SH-SY5Y (cell line): ENCODE data around the gene SPINK5.

ENCODE experiments used
- GATA2 ChIP-seq: IDR thresholded peaks from 2 replicates; pipeline ENCODE4 v1.6.1; 2011; ENCODE audit warnings: mild to moderate bottlenecking, low read depth, low read length
- GATA3 ChIP-seq: IDR thresholded peaks from 2 replicates; pipeline ENCODE4 v1.6.1; 2011; ENCODE audit warnings: low read depth, mild to moderate bottlenecking, low read length, moderate library complexity

SPINK5 gene

DNA sequence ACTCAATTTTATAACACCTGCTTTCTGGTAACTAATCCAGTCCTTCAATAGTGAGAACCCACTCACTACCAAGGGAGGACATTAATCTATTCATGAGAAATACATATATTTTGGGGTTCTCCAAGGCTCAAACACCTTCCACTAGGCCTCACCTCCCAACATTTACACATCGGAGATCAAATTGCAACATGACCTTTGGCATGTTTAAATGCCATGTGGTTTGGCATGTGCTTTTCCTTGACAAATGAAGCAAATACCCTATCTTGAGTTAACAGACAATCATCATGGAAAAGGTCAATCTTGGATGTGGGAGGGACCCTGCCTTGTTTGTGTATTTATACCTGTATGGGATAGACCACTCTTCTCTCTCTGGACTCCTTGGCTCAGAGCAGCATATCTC, 82.7 kb downstream of the SPINK5 start:
- no peak for TF ChIP-seq GATA3
- TF ChIP-seq GATA2 = no peak

GRCh38 chr5:148147415-148147814, 83.6 kb downstream of the SPINK5 start:
- TF ChIP-seq GATA3 = no peak
- TF ChIP-seq GATA2 = no peak

DNA sequence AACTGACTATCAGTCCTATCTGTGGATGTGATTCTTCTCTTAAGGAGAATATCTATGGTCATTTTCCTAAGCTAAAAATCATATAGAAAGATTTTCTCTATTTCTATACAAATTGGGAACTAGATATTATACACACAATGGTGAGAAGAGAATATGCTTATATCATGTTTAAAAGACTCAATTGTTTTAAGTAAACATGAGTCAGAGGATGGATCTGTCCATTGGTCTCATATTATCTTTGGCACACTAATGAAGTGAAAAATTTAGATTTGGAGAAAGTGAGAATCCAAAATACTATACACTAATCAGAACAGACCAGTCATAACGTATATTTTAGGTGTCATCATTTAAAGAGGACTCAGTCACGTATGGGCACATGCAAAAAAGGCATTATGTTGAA, 88.1 kb downstream of the SPINK5 start:
- TF ChIP-seq GATA2 = no peak
- no peak for TF ChIP-seq GATA3

DNA sequence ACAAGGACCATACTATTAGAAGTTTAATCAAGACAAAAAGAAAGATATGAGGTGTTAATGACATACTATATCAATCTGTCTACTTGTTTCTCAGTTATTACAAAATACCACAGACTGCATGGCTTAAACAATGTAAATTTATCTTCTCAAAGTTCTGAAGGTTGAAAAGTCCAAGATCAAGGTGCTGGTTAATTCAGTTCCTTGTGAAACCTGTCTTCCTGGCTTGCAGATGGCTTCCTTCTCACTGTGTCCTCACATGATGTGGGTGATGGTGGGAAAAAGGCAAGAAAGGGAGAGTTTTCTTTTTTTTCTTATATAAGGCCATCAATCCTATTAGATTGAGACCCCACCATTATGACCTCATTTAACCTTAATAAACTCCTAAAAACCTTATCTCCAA, 89.0 kb downstream of the SPINK5 start:
- no peak for TF ChIP-seq GATA3
- TF ChIP-seq GATA2 = no peak

DNA sequence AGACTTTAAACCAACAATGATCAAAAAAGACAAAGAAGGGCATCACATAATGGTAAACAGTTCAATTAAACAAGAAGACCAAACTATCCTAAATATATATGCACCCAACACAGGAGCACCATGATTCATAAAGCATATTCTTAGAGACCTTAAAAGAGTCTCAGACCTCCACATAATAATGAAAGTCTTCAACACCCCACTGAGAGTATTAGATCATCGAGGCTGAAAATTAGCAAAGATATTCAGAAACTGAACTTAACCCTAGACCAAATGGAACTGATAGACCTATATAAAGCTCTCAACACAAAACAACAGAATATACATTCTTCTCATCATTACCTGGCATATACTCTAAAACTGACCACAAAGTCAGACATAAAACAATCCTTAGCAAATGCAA, 92.8 kb downstream of the SPINK5 start:
- TF ChIP-seq GATA3 (no peak), GATA2 (no peak)

- TF ChIP-seq GATA3 (no peak), GATA2 (no peak)
Observed at GRCh38 chr5:148162038-148162437, 98.3 kb downstream of the SPINK5 start.

DNA sequence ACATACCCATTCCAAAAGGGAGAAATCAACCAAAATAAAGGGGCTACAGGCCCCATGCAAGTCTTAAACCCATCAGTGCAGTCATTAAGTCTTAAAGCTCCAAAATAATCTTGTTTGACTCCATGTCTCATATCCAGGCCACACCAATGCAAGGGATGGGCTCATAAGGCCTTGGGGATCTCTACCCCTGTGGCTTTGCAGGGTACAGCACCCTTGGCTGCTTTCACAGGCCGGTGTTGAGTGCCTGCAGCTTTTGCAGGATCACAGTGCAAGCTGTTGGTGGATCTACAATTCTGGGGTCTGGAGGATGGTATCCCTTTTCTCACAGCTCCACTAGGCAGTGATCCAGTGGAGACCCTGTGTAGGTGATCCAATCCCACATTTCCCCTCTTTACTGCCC, 99.6 kb downstream of the SPINK5 start:
- TF ChIP-seq GATA3 (no peak), GATA2 (no peak)

DNA sequence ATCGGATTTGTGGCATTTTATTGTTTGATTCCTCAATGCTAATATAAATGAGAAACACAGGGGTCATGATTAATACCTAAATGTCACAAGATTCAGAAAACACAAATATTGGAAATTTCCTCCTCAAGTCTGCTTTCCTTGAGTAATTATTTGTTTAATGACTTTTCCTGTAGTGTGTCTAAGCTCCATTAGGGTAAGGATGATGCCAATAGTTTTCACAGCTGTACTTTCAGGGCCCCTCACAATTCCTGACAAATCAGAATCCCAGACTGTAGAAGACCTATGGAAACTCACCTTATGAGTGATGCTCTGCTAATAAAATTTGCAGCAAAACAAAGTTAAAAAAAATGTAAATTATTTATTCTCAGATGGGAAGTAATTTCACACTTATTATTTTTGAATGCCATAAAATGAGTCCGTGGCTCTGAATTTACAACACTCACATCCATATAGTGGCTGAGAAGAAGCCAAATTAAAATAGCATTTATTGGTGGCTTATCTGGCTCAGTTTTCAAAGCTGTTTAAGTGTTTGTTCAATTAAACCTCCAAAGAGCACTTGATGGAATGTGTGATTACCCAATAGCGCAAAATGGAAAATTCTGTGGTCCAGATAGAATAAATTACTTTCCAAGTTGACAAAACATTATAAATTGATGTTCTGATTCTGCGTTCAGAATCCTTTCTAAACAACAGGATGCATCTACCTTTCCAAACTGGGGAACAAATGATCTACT, 102.9 kb downstream of the SPINK5 start:
- no peak for TF ChIP-seq GATA3
- TF ChIP-seq GATA2 = no peak

GRCh38 chr5:148168246-148168645, 104.5 kb downstream of the SPINK5 start, which contains the start of gene SPINK14:
Gene SPINK14, plus strand, starts transcription at chr5:148168546. Its CDS starts 1,187 bp downstream, at chr5:148169733.
- TF ChIP-seq GATA2 (no peak), GATA3 (no peak)

DNA sequence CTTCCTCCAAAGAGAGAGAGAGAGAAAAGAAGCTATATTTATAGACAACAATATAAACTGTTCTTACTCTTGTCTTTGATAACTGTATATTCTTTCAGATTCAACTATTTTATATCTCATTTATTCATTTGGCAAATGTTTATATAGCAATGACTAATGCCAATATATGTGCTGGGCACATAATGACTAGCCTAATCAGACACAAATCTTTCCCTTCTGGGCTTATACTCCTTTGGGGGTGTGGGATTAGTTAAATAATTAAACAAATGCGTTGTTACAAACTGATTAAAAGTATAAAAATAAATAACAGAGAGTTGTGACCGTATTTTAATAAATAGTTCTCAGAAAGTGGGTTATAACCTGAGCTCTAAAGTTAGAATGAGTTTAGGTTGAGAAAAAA, 108.6 kb downstream of the SPINK5 start:
- TF ChIP-seq GATA2 (no peak), GATA3 (no peak)

DNA sequence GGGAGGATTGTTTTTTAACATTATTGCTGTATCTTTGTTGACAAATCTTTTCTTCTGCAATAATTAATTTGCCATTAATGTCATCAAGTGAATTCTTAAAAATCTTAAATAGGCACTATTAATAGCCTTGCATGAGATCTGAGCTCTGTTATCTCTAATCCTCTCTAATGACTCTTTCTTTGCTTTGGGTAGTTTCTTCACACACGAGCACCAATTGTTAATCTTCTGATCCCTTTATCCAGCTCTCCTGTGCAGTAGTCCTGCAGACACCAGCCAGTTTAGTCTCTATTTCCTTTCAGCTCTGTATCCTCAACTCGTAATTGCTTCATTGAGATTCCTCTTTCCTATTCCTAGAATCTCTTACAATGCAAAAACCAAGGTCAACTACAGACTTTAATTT, 112.7 kb downstream of the SPINK5 start:
- TF ChIP-seq GATA3 (no peak), GATA2 (no peak)

DNA sequence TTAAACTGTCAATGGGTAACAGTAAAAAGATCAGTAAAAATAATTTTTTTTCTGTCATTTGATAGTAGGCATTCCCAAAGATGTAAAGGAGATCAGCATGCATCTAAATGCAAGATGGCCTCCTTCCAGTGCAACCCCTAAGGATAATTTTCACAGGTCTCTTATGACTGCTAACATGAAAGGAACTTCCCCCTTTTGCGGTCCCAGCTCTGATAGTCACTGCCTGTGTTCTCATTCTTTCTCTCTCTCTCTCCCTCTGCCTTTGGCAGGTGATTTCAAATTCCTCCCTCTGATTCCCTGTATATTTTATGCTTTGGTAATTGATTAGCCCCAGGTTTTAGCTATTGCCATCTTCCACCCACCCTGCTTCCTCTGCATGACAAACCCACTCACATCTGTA, 113.4 kb downstream of the SPINK5 start:
- TF ChIP-seq GATA3 (no peak), GATA2 (no peak)

DNA sequence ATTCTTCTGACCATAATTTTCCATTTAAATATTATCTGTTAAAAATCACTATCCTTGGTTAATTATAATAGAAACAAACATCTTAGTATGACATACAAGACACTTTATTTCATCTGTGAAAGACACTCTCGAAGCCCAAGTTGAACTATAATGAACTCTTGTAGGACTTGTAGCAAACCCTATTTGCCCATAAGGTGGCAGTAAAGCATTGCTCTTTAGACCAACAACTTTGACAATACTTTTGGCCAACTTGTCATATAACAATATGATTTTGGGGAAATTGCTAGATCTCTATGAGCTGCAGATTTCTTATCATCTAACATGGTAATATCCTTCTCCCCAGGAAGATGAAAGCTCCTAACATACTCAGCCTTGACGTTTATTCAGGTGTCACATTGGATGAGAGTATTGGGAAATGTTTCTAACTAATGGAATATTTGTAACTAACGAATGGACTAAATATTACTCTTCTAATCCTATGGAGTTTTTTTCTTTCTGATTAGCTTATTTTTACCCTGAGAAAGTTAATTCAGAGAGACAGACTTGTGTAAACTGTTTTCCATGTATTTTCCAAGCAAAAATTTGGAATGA, 115.5 kb downstream of the SPINK5 start:
- TF ChIP-seq GATA2 (no peak), GATA3 (no peak)

DNA sequence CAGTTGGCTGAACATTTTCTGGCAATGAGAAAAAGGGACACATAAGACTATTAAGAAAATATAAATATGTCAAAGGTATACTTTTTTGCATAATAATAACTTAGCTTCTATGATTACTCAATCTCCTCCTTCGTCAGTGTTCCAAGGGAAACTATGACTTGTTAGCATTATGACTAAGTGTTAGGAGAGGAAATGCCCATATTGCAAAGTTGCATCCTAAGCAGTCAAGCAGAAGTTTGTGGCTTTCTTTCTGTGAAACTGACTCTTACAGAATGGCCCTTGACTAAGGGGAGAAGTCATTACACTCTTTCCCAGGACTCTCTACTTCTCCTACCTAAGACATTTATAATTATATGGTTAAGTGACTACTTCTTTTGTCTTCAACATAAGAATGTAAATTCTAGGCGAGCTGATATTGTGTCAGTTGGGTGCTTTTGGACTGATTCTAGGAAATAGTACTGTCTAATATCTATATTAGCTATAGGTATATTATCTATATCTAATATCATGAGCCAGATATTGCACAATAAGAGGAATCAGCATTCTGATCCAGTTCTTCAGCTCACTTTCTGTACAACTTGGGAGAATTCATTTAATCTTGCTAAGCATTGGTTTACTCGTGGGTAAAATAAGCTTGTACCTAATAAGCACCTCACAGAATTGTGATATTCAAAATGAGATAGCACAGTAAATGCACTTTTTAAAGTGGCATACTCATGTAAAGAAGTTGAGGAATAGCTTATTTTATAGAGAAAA, 122.6 kb downstream of the SPINK5 start:
- TF ChIP-seq GATA3 (no peak), GATA2 (no peak)
